Suprapubic skin (tissue), 4 donors: ENCODE data around the gene CHRNA9. TPM values are rescaled to one million over a fixed set of nuclear protein-coding genes. Genes with fewer than 3 reads are reported as not detected.

Experiments
- DNase-seq, 2 donors: peaks; one replicate each; pipeline ENCODE4 v3.0.0-alpha.2; 2019; ENCODE audit warnings: low spot score in 2 of 2
- H3K27ac ChIP-seq: fragments of 200-600 bp; sonication (generic); one replicate; pipeline ENCODE4 v1.5.1; 2019
- H3K27me3 ChIP-seq: fragments of 200-600 bp; sonication (generic); one replicate; pipeline ENCODE4 v1.5.1; 2019
- H3K36me3 ChIP-seq: fragments of 200-600 bp; sonication (generic); one replicate; pipeline ENCODE4 v1.5.1; 2019
- H3K4me1 ChIP-seq: fragments of 200-600 bp; sonication (generic); one replicate; pipeline ENCODE4 v1.5.1; 2019
- H3K4me3 ChIP-seq: fragments of 200-600 bp; sonication (generic); one replicate; pipeline ENCODE4 v1.5.1; 2019; ENCODE audit warnings: mild to moderate bottlenecking
- H3K9me3 ChIP-seq: fragments of 200-600 bp; sonication (generic); one replicate; pipeline ENCODE4 v1.5.1; 2019
- EP300 ChIP-seq: sonication (generic); formaldehyde crosslinking; IDR thresholded peaks from one replicate; pipeline ENCODE4 v1.6.1; 2017; ENCODE audit warnings: antibody characterized with exemption
- POLR2A ChIP-seq, 2 donors: fragments of 450-650 bp; IDR thresholded peaks; one replicate each; pipeline ENCODE4 v1.6.1; 2017; ENCODE audit warnings: antibody characterized with exemption in 2 of 2, mild to moderate bottlenecking in 2 of 2, moderate library complexity in 2 of 2
- POLR2AphosphoS5 ChIP-seq, 3 donors: sonication (generic); formaldehyde crosslinking; IDR thresholded peaks; one replicate each; pipeline ENCODE4 v1.6.1; 2017; ENCODE audit warnings: antibody characterized with exemption in 3 of 3
- WGBS: methylation state at CpG from one replicate; pipeline ENCODE4 v1.1.5; 2018; 5-methylcytosine and 5-hydroxymethylcytosine counted together
- total RNA-seq, 4 donors: library from RNA; depleted of rRNA; stranded (reverse); fragments of >200 nt; gene quantifications; one replicate each; pipeline ENCODE4 v1.1.0, GENCODE V29; 2016
- TF ChIP-seq, protein P1 (sequence below), 2 donors: fragments of 200-600 bp in 1 of 2; fragments of 450-650 bp in 1 of 2; sonication (generic) in 1 of 2; IDR thresholded peaks; one replicate each; pipeline ENCODE4 v1.5.1; 2016 to 2019; ENCODE audit warnings: antibody characterized with exemption in 2 of 2, mild to moderate bottlenecking in 1 of 2, moderate library complexity in 1 of 2

Gene CHRNA9
- total RNA-seq, 4 donors from 2014 or later = 0.34 to 2.4 (median 0.38) TPM; not detected in 1

DNA sequence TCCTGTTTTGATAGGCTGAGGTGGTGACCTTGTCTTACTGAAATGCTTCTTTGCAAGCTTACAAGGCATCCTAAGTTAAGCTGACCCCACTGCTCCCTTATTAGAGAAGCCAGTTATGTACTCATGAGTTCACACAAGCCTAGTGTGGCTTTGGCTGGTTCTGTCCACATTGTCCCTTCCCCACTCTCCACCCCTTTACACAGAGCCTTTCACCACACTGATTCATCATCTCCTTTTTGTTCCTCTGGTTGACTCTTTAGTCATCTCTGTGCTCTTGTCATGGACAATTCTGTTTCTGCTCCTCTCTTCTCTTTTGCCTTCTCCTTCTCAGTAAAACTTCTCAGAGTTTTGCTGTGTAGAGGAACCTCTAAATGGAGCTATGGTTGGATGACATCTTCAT, 4.9 kb downstream of the CHRNA9 start:
- Histone ChIP-seq H3K4me1 (no peaks in the 10 kb centered on the region), H3K27me3 (no peaks in the 10 kb centered on the region), H3K27ac (no peak overlapping the region), H3K4me3 (no peak overlapping the region), H3K9me3 (peaks cover 4% of the 10 kb centered on the region), H3K36me3 (no peaks in the 10 kb centered on the region)
- DNase-seq = no peak
- TF ChIP-seq POLR2AphosphoS5 (IDR thresholded peaks at IDR 0.05) = no peak

DNA sequence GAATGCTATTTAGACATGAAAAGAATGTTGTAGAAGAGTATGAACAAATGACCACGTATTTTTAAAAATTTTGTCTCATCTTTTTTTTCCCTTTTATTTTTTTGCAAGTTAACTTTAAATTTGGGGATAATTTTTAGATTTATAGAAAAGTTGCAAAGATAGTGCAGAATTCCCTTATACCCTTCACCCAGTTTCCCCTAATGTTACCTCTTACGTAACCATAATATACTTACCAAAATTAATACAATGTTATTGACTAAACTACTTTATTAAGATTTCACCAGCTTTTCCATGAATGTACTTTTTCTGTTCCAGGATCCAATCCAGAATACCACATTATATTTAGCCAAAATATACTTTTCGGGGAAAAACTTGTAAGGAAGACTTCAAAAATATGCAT, 12.3 kb downstream of the CHRNA9 start:
- peaks cover 4% of the 10 kb centered on the region for H3K9me3 ChIP-seq

DNA sequence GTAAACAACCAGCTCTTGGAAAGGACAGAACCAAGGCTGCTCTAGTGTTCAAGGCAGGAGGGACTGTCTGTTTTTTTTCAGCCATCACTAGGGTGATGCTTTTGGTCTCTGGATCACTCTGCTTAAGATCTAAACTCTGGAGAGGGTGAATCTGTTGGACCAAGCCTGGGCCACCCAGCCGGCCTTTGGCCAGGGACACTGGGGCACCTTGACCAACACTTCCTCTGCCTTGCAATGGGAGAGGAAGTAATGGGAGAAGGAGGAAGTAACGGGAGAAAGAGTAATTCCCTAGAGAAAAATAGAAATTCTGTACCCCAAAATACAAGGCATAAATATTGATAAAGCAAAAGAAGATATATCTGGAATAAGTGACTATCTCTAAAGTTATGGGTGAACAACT, 12.9 kb downstream of the CHRNA9 start:
- Histone ChIP-seq H3K4me1 (no peaks in the 10 kb centered on the region), H3K4me3 (no peak overlapping the region), H3K27me3 (no peaks in the 10 kb centered on the region), H3K27ac (no peak overlapping the region), H3K9me3 (no peaks in the 10 kb centered on the region), H3K36me3 (no peaks in the 10 kb centered on the region)
- 80% methylated on average over 2 of the region's 2 CpGs for WGBS
- no peak for DNase-seq
- TF ChIP-seq POLR2AphosphoS5 (IDR thresholded peaks at IDR 0.05) (no peak), EP300 (no peak), POLR2A (IDR thresholded peaks at IDR 0.05) (no peak)
- TF ChIP-seq, protein P1, sequence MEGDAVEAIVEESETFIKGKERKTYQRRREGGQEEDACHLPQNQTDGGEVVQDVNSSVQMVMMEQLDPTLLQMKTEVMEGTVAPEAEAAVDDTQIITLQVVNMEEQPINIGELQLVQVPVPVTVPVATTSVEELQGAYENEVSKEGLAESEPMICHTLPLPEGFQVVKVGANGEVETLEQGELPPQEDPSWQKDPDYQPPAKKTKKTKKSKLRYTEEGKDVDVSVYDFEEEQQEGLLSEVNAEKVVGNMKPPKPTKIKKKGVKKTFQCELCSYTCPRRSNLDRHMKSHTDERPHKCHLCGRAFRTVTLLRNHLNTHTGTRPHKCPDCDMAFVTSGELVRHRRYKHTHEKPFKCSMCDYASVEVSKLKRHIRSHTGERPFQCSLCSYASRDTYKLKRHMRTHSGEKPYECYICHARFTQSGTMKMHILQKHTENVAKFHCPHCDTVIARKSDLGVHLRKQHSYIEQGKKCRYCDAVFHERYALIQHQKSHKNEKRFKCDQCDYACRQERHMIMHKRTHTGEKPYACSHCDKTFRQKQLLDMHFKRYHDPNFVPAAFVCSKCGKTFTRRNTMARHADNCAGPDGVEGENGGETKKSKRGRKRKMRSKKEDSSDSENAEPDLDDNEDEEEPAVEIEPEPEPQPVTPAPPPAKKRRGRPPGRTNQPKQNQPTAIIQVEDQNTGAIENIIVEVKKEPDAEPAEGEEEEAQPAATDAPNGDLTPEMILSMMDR (IDR thresholded peaks at IDR 0.05) = no peak

More for the DNA sequence above, 12.3 kb downstream of the CHRNA9 start:
- 65% methylated on average over 3 of the region's 3 CpGs for WGBS
- no peak for TF ChIP-seq EP300
- TF ChIP-seq POLR2A (IDR thresholded peaks at IDR 0.05) = no peak
- TF ChIP-seq, protein P1 (IDR thresholded peaks at IDR 0.05) = no peak
- no peak for TF ChIP-seq POLR2AphosphoS5 (IDR thresholded peaks at IDR 0.05)
- no peak overlapping the region for H3K27ac ChIP-seq
- no peaks in the 10 kb centered on the region for H3K27me3 ChIP-seq
- no peaks in the 10 kb centered on the region for H3K36me3 ChIP-seq
- no peak for DNase-seq
- H3K4me1 ChIP-seq = no peaks in the 10 kb centered on the region
- H3K4me3 ChIP-seq = no peak overlapping the region

DNA sequence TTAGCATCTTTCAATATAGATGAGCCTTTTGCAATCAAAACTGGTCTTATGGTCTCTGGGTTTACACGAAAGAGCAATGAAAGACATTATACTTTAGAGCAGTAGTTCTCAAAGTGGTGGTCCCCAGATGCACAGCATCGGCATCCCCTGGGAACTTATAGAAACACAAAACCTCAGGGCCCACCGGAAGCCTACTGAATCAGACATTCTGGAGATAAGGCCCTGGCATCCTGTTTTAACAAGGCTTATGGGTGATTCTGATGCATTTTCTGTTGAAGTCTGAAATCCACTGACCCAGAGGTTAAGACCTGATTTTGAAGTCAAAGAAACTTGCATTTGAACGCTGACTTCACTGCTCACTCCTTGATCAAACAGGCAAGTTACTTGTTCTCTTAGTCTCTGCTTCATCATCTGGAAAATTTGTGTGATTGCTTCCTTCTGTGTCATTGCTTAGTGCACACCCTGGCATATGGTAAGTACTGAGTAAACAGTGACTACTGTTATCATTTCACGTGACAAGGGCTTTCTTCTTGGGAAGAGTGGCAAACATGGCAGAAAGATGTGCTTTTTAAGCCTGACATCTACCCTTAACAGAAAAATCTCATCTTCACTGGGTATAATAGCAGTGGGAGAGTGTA, 14.5 kb downstream of the CHRNA9 start:
- Histone ChIP-seq H3K27ac (no peak overlapping the region), H3K4me3 (no peak overlapping the region), H3K36me3 (no peaks in the 10 kb centered on the region), H3K9me3 (no peaks in the 10 kb centered on the region), H3K4me1 (no peaks in the 10 kb centered on the region), H3K27me3 (no peaks in the 10 kb centered on the region)
- DNase-seq = no peak
- TF ChIP-seq, protein P1 (IDR thresholded peaks at IDR 0.05) = no peak
- TF ChIP-seq POLR2AphosphoS5 (IDR thresholded peaks at IDR 0.05) = no peak
- no peak for TF ChIP-seq POLR2A (IDR thresholded peaks at IDR 0.05)
- TF ChIP-seq EP300 = no peak
- WGBS = 69% methylated on average over 5 of the region's 5 CpGs

DNA sequence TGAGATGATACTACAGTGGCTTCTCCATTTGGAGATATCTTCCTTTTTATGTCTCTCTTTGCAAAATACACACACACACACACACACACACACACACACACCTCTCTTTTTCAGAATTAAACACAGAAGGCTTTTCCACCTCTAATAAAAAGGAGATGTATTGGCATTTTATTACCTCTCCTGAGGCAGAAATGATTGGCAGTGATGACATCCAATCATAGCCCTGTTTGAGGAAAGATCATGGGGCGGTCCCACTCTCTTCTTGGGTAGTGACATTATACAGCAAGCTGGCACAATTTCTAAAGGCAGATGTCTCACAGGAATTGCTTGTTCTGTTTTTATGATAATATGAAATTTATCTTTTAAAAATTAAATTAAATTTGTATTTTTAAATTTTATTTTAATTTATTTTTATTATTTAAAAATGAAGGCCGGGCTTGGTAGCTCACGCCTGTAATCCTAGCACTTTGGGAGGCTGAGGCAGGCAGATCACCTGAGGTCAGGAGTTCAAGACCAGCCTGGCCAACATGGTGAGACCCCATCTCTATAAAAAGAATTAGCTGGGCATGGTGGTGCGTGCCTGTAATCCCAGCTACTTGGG, 15.6 kb downstream of the CHRNA9 start:
- Histone ChIP-seq H3K27me3 (no peaks in the 10 kb centered on the region), H3K36me3 (no peaks in the 10 kb centered on the region), H3K4me1 (no peaks in the 10 kb centered on the region), H3K27ac (no peak overlapping the region), H3K4me3 (no peak overlapping the region), H3K9me3 (no peaks in the 10 kb centered on the region)
- TF ChIP-seq POLR2A (IDR thresholded peaks at IDR 0.05) = no peak
- no peak for TF ChIP-seq EP300
- TF ChIP-seq, protein P1 (IDR thresholded peaks at IDR 0.05) = no peak
- TF ChIP-seq POLR2AphosphoS5 (IDR thresholded peaks at IDR 0.05) = no peak
- DNase-seq = no peak
- WGBS = 97% methylated on average over 4 of the region's 4 CpGs
